ENCODE results near the gene ABHD18. TPM values are rescaled to one million over a fixed set of nuclear protein-coding genes. Genes with fewer than 3 reads are reported as not detected.

ABHD18 gene
- polyA plus RNA-seq, 3 donors: 6.1 to 9.5 (median 6.4) TPM

GRCh38 chr4:128029907-128030306 lies 64.7 kb downstream of the ABHD18 start:
- no peak overlapping the region for H3K27ac ChIP-seq (ENCODE audit: low read depth in 1 of 2, low read length in 2 of 2)
- no peak overlapping the region for H2AFZ ChIP-seq (ENCODE audit: insufficient read depth, low read depth, low read length, poor library complexity, severe bottlenecking)
- H3K36me3 ChIP-seq (replicated peaks in 1 of 2; ENCODE audit: control insufficient read depth in 1 of 2, insufficient read depth in 2 of 2, low read length in 2 of 2): peaks cover 28 to 73% of the 10 kb centered on the region in 2 donors
- Mint-ChIP-seq H3K27ac (no peak overlapping the region), H3K9me3 (no peaks in the 10 kb centered on the region), H3K27me3 (ENCODE audit: low read depth in 3 of 3) (no peaks in the 10 kb centered on the region), H3K4me3 (no peak overlapping the region), H3K36me3 (peaks cover 36 to 59% of the 10 kb centered on the region in 2 donors), H3K4me1 (no peaks in the 10 kb centered on the region)
- H3K4me2 ChIP-seq (replicated peaks; ENCODE audit: extremely low read depth, low read length, poor library complexity, severe bottlenecking): no peak overlapping the region
- H3K27me3 ChIP-seq (ENCODE audit: control insufficient read depth in 2 of 2, insufficient read depth in 2 of 2, low read length in 2 of 2): no peaks in the 10 kb centered on the region
- no peaks in the 10 kb centered on the region for H3K79me2 ChIP-seq (ENCODE audit: insufficient read depth, low read length)
- TF ChIP-seq, protein P1, sequence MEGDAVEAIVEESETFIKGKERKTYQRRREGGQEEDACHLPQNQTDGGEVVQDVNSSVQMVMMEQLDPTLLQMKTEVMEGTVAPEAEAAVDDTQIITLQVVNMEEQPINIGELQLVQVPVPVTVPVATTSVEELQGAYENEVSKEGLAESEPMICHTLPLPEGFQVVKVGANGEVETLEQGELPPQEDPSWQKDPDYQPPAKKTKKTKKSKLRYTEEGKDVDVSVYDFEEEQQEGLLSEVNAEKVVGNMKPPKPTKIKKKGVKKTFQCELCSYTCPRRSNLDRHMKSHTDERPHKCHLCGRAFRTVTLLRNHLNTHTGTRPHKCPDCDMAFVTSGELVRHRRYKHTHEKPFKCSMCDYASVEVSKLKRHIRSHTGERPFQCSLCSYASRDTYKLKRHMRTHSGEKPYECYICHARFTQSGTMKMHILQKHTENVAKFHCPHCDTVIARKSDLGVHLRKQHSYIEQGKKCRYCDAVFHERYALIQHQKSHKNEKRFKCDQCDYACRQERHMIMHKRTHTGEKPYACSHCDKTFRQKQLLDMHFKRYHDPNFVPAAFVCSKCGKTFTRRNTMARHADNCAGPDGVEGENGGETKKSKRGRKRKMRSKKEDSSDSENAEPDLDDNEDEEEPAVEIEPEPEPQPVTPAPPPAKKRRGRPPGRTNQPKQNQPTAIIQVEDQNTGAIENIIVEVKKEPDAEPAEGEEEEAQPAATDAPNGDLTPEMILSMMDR (IDR thresholded peaks at IDR 0.05): no peak
- H3K4me3 ChIP-seq (replicated peaks in 1 of 3; ENCODE audit: low read depth in 2 of 3, low read length in 3 of 3): no peak overlapping the region
- no peak overlapping the region for H3K9ac ChIP-seq (ENCODE audit: insufficient read depth, low read length, poor library complexity, severe bottlenecking)
- H3K9me3 ChIP-seq (replicated peaks in 1 of 2; ENCODE audit: control insufficient read depth in 1 of 2, insufficient read depth in 1 of 2, low read length in 2 of 2): no peaks in the 10 kb centered on the region
- intact Hi-C loops (cut with micrococcal nuclease): no loop called here
- no peaks in the 10 kb centered on the region for H4K20me1 ChIP-seq (ENCODE audit: insufficient read depth, low read length)
- no peaks in the 10 kb centered on the region for H3K4me1 ChIP-seq (ENCODE audit: control insufficient read depth in 1 of 2, insufficient read depth in 2 of 2, low read length in 2 of 2)
- WGBS (ENCODE audit: insufficient coverage): 100% methylated on average over 1 of the region's 4 CpGs
- no peak for DNase-seq

DNA sequence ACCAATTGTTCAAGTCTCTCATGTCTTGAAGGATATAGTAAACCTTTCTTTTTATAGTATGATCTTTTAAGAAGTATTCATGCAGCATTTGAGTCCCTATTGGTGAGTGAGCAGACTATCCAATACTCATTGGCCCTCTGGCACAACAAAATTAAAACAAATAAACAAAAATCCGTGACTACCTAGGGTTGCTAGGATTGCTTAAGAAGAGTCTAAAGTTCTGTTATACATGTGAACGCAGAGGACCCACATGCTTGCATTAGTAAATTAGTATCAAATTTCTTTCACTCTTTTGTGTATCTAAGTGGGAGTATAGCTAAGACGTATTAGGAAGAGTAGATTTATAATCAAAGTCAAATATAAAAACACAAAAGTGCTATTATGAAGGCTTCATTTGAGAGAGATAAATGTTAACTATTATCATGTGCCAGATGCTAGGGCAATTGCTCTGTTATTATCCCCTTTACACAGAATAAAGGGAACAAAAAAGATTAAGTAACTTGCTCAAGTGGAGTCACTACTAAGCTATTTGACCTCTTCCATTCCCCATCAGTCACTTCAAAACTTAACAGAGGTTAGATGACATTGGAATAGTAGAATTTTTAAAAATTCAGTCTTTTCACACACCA lies 66.7 kb downstream of the ABHD18 start:
- H3K4me3 Mint-ChIP-seq: no peak overlapping the region
- Histone ChIP-seq H3K9ac (ENCODE audit: insufficient read depth, low read length, poor library complexity, severe bottlenecking) (no peak overlapping the region), H3K4me3 (replicated peaks in 1 of 3; ENCODE audit: low read depth in 2 of 3, low read length in 3 of 3) (no peak overlapping the region), H3K4me1 (ENCODE audit: control insufficient read depth in 1 of 2, insufficient read depth in 2 of 2, low read length in 2 of 2) (no peaks in the 10 kb centered on the region), H3K27ac (ENCODE audit: low read depth in 1 of 2, low read length in 2 of 2) (no peak overlapping the region), H3K9me3 (replicated peaks in 1 of 2; ENCODE audit: control insufficient read depth in 1 of 2, insufficient read depth in 1 of 2, low read length in 2 of 2) (no peaks in the 10 kb centered on the region), H4K20me1 (ENCODE audit: insufficient read depth, low read length) (no peaks in the 10 kb centered on the region), H3K4me2 (replicated peaks; ENCODE audit: extremely low read depth, low read length, poor library complexity, severe bottlenecking) (no peak overlapping the region), H3K79me2 (ENCODE audit: insufficient read depth, low read length) (no peaks in the 10 kb centered on the region), H2AFZ (ENCODE audit: insufficient read depth, low read depth, low read length, poor library complexity, severe bottlenecking) (no peak overlapping the region), H3K27me3 (ENCODE audit: control insufficient read depth in 2 of 2, insufficient read depth in 2 of 2, low read length in 2 of 2) (no peaks in the 10 kb centered on the region), H3K36me3 (replicated peaks in 1 of 2; ENCODE audit: control insufficient read depth in 1 of 2, insufficient read depth in 2 of 2, low read length in 2 of 2) (peaks cover 24 to 62% of the 10 kb centered on the region in 2 donors)
- intact Hi-C loops (cut with micrococcal nuclease): no loop called here
- peaks cover 34 to 53% of the 10 kb centered on the region in 2 donors for H3K36me3 Mint-ChIP-seq
- no CpG with 5 or more reads among the region's 3 CpGs for WGBS (ENCODE audit: insufficient coverage)
- H3K27ac Mint-ChIP-seq: no peak overlapping the region
- H3K9me3 Mint-ChIP-seq: no peaks in the 10 kb centered on the region
- H3K27me3 Mint-ChIP-seq (ENCODE audit: low read depth in 3 of 3): no peaks in the 10 kb centered on the region
- TF ChIP-seq, protein P1 (IDR thresholded peaks at IDR 0.05): no peak
- DNase-seq: no peak
- H3K4me1 Mint-ChIP-seq: no peaks in the 10 kb centered on the region

Data from CD14-positive monocyte (primary cell).